Parathyroid adenoma (tissue), 2 donors: ENCODE measurements around the gene TMTC2.

Source experiments
- H2AFZ ChIP-seq: fragments of 300-600 bp; sonication (generic); one replicate; pipeline ENCODE4 v1.7.0; 2017; ENCODE audit warnings: antibody characterized with exemption, mild to moderate bottlenecking
- H3K27ac ChIP-seq: fragments of 300-600 bp; sonication (generic); one replicate; pipeline ENCODE4 v1.7.0; 2017
- H3K27me3 ChIP-seq: fragments of 300-600 bp; sonication (generic); one replicate; pipeline ENCODE4 v1.7.0; 2017; ENCODE audit warnings: low read length; ENCODE audit not compliant: control insufficient read depth, insufficient read depth
- H3K36me3 ChIP-seq: fragments of 300-600 bp; sonication (generic); one replicate; pipeline ENCODE4 v1.7.0; 2017; ENCODE audit warnings: low read length; ENCODE audit not compliant: control insufficient read depth, insufficient read depth
- H3K4me1 ChIP-seq: fragments of 300-600 bp; sonication (generic); one replicate; pipeline ENCODE4 v1.7.0; 2017; ENCODE audit warnings: control low read depth
- H3K4me2 ChIP-seq: fragments of 300-600 bp; sonication (generic); one replicate; pipeline ENCODE4 v1.7.0; 2017; ENCODE audit warnings: low read length
- H3K4me3 ChIP-seq: fragments of 300-600 bp; sonication (generic); one replicate; pipeline ENCODE4 v1.7.0; 2017; ENCODE audit warnings: low read depth, low read length
- H3K79me2 ChIP-seq: fragments of 300-600 bp; sonication (generic); one replicate; pipeline ENCODE4 v1.7.0; 2017; ENCODE audit warnings: control low read depth
- H3K9ac ChIP-seq: fragments of 300-600 bp; sonication (generic); one replicate; pipeline ENCODE4 v1.7.0; 2017; ENCODE audit warnings: mild to moderate bottlenecking
- H3K9me3 ChIP-seq: fragments of 300-600 bp; sonication (generic); one replicate; pipeline ENCODE4 v1.7.0; 2017; ENCODE audit warnings: low read length; ENCODE audit not compliant: control insufficient read depth
- TF ChIP-seq, protein P1 (sequence below): fragments of 300-600 bp; sonication (generic); IDR thresholded peaks from one replicate; pipeline ENCODE4 v1.7.0; 2017; ENCODE audit warnings: antibody characterized with exemption, mild to moderate bottlenecking
- donor health status: primary hyperparathyroidism.

Gene TMTC2

GRCh38 chr12:82788594-82788993 is 101.9 kb downstream of the TMTC2 start:
- TF ChIP-seq, protein P1, sequence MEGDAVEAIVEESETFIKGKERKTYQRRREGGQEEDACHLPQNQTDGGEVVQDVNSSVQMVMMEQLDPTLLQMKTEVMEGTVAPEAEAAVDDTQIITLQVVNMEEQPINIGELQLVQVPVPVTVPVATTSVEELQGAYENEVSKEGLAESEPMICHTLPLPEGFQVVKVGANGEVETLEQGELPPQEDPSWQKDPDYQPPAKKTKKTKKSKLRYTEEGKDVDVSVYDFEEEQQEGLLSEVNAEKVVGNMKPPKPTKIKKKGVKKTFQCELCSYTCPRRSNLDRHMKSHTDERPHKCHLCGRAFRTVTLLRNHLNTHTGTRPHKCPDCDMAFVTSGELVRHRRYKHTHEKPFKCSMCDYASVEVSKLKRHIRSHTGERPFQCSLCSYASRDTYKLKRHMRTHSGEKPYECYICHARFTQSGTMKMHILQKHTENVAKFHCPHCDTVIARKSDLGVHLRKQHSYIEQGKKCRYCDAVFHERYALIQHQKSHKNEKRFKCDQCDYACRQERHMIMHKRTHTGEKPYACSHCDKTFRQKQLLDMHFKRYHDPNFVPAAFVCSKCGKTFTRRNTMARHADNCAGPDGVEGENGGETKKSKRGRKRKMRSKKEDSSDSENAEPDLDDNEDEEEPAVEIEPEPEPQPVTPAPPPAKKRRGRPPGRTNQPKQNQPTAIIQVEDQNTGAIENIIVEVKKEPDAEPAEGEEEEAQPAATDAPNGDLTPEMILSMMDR: no peak
- Histone ChIP-seq H2AFZ (no peak overlapping the region), H3K27ac (no peak overlapping the region), H3K4me3 (no peak overlapping the region), H3K9ac (no peak overlapping the region), H3K9me3 (no peaks in the 10 kb centered on the region), H3K27me3 (no peaks in the 10 kb centered on the region), H3K4me2 (no peak overlapping the region), H3K36me3 (no peaks in the 10 kb centered on the region), H3K79me2 (no peaks in the 10 kb centered on the region), H3K4me1 (no peaks in the 10 kb centered on the region)

- H2AFZ ChIP-seq: no peak overlapping the region
- H3K9me3 ChIP-seq: no peaks in the 10 kb centered on the region
- no peaks in the 10 kb centered on the region for H3K27me3 ChIP-seq
- H3K4me3 ChIP-seq: no peak overlapping the region
- TF ChIP-seq, protein P1: no peak
- no peak overlapping the region for H3K4me2 ChIP-seq
- H3K4me1 ChIP-seq: no peaks in the 10 kb centered on the region
- H3K79me2 ChIP-seq: no peaks in the 10 kb centered on the region
- no peak overlapping the region for H3K9ac ChIP-seq
- no peak overlapping the region for H3K27ac ChIP-seq
- H3K36me3 ChIP-seq: no peaks in the 10 kb centered on the region
Observed at GRCh38 chr12:82789674-82790073, 103.0 kb downstream of the TMTC2 start.

DNA sequence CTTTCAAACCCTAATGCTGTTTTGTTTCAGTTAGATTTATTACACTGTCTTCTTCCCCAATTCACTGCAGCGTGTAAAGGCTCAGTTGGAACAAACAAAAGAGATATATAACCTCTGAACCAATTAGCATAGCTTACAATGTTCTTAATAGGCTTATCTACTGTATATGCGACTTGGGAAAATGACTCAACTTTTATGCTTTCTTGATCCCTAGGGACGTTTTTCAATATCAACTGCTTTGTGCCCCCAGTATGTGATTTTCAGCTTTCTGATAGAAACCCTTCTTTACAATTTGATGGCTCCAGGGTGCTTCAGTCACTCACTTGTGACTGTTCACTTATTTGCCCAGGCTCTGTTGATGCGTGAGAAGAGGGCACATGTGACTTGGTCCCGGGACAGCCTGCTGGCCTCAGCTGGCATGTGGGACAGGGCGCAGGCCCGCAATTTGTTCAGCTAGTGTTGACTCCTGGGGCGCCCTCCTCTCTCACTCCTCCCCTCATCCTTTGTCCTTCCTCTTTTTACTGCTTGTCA is 107.1 kb downstream of the TMTC2 start:
- no peak overlapping the region for H3K4me3 ChIP-seq
- no peaks in the 10 kb centered on the region for H3K36me3 ChIP-seq
- H3K27me3 ChIP-seq: no peaks in the 10 kb centered on the region
- H3K9me3 ChIP-seq: no peaks in the 10 kb centered on the region
- no peaks in the 10 kb centered on the region for H3K79me2 ChIP-seq
- no peak overlapping the region for H2AFZ ChIP-seq
- H3K27ac ChIP-seq: no peak overlapping the region
- no peak overlapping the region for H3K9ac ChIP-seq
- H3K4me1 ChIP-seq: no peaks in the 10 kb centered on the region
- no peak overlapping the region for H3K4me2 ChIP-seq
- TF ChIP-seq, protein P1: no peak

- no peaks in the 10 kb centered on the region for H3K9me3 ChIP-seq
- no peaks in the 10 kb centered on the region for H3K27me3 ChIP-seq
- no peaks in the 10 kb centered on the region for H3K4me1 ChIP-seq
- no peaks in the 10 kb centered on the region for H3K79me2 ChIP-seq
- TF ChIP-seq, protein P1: no peak
- no peaks in the 10 kb centered on the region for H3K36me3 ChIP-seq
- H2AFZ ChIP-seq: no peak overlapping the region
- no peak overlapping the region for H3K4me2 ChIP-seq
- H3K27ac ChIP-seq: no peak overlapping the region
- no peak overlapping the region for H3K4me3 ChIP-seq
- no peak overlapping the region for H3K9ac ChIP-seq
Observed at GRCh38 chr12:82797480-82797879, 110.8 kb downstream of the TMTC2 start.

DNA sequence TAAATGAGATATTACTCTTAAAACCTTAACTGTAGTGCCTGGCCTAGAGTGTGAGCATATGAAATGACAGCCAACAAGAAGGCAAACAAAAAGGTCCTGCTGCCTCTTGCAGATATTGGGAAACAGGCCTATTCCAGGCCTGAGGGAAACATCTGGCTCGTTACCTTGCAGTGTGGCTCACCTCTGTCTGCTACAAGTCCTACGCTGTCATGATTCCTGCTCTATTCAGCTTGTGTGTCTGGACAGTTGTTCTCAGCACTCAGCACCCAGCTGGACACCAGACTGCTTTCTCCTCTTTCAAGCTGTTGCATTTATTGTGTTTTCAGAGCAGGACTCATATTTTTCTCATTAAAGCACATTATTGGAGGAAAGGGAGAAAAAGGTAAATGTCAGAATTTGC is 113.5 kb downstream of the TMTC2 start:
- TF ChIP-seq, protein P1: no peak
- Histone ChIP-seq H3K79me2 (no peaks in the 10 kb centered on the region), H3K4me2 (no peak overlapping the region), H3K27ac (no peak overlapping the region), H3K4me1 (no peaks in the 10 kb centered on the region), H3K4me3 (no peak overlapping the region), H3K9me3 (no peaks in the 10 kb centered on the region), H3K36me3 (no peaks in the 10 kb centered on the region), H2AFZ (no peak overlapping the region), H3K27me3 (no peaks in the 10 kb centered on the region), H3K9ac (no peak overlapping the region)
